ENCODE results near the gene COL9A3.

The COL9A3 gene

GRCh38 chr20:62860391-62860923, 43.6 kb downstream of the COL9A3 start:
- peak in 2 of 3 experiments; percentile 52 to 67 for DNase-seq

GRCh38 chr20:62860924-62861691, 44.3 kb downstream of the COL9A3 start:
- peak; percentile 22 to 71 (median 66) for DNase-seq

GRCh38 chr20:62861726-62862336, 45.0 kb downstream of the COL9A3 start, which contains the start of gene TCFL5:
Gene TCFL5 (minus strand): TSS chr20:62861822. CDS start chr20:62861670, 152 bp downstream.
- DNase-seq = peak; percentile 84 to 93 (median 92)

GRCh38 chr20:62864207-62864606, 47.4 kb downstream of the COL9A3 start:
- no peak for DNase-seq

- DNase-seq = no peak
These were observed 55.5 kb downstream of the COL9A3 start for GRCh38 chr20:62872184-62872847.

GRCh38 chr20:62872862-62873261, 56.0 kb downstream of the COL9A3 start:
- DNase-seq = no peak

GRCh38 chr20:62873280-62873679, 56.4 kb downstream of the COL9A3 start:
- no peak for DNase-seq

GRCh38 chr20:62873681-62874031, 56.8 kb downstream of the COL9A3 start:
- peak; percentile 26 to 79 (median 71) for DNase-seq

- DNase-seq = peak in 1 of 3 experiments; percentile 41
These were observed 58.1 kb downstream of the COL9A3 start for GRCh38 chr20:62874964-62875344.

GRCh38 chr20:62875419-62876361, 58.8 kb downstream of the COL9A3 start:
- DNase-seq = peak; percentile 83 to 90 (median 83)

GRCh38 chr20:62876501-62876901, 59.7 kb downstream of the COL9A3 start:
- no peak for DNase-seq

GRCh38 chr20:62876902-62877816, 60.3 kb downstream of the COL9A3 start:
- DNase-seq = no peak

- DNase-seq = no peak
These were observed 61.6 kb downstream of the COL9A3 start for GRCh38 chr20:62878244-62879038.

GRCh38 chr20:62879275-62880146, 62.7 kb downstream of the COL9A3 start:
- no peak for DNase-seq

GRCh38 chr20:62880147-62880934, 63.5 kb downstream of the COL9A3 start:
- no peak for DNase-seq

- DNase-seq = no peak
These were observed 64.2 kb downstream of the COL9A3 start for GRCh38 chr20:62880935-62881661.

GRCh38 chr20:62881662-62882395, 65.0 kb downstream of the COL9A3 start:
- DNase-seq = no peak
